Astrocyte of the spinal cord (primary cell): Measurements from ENCODE around the gene ZNF414.
"Not testable (repeated sequence)": the region's sequence is repeated elsewhere in the genome, so short reads cannot be mapped to it uniquely, and the experiment has no call there.

Source experiments
- DNase-seq: peaks from one replicate; pipeline ENCODE4 v3.0.0; 2011; ENCODE audit warnings: low read depth, low spot score
- H3K4me3 ChIP-seq: 2 replicates; pipeline ENCODE4 v1.5.1; 2011; ENCODE audit warnings: low read depth, mild to moderate bottlenecking, low read length, moderate library complexity
- CTCF ChIP-seq: IDR thresholded peaks from 2 replicates; pipeline ENCODE4 v1.5.1; 2012; ENCODE audit warnings: low read depth, mild to moderate bottlenecking, low read length, inconsistent platforms
- in situ Hi-C: cut with HindIII; loops from 2 replicates; pipeline ENCODE4 v1.10.0; 2017; ENCODE audit warnings: low sequenced_read_pairs

The ZNF414 gene

GRCh38 chr19:8519388-8519787, 5.4 kb upstream of the ZNF414 start:
- in situ Hi-C loops, result no loop called here
- no peak for DNase-seq
- no peak overlapping the region for H3K4me3 ChIP-seq
- no peak for TF ChIP-seq CTCF

GRCh38 chr19:8518536-8518935, 4.6 kb upstream of the ZNF414 start:
- no peak for TF ChIP-seq CTCF
- H3K4me3 ChIP-seq, result no peak overlapping the region
- DNase-seq, result no peak
- in situ Hi-C loops, result no loop called here

GRCh38 chr19:8517551-8518442, 3.8 kb upstream of the ZNF414 start:
- no peak overlapping the region for H3K4me3 ChIP-seq
- DNase-seq, result no peak
- in situ Hi-C loops, result no loop called here
- TF ChIP-seq CTCF, result no peak

- no peak for TF ChIP-seq CTCF
- in situ Hi-C loops, result no loop called here
- no peak overlapping the region for H3K4me3 ChIP-seq
- no peak for DNase-seq
These were observed 1.4 kb upstream of the ZNF414 start for GRCh38 chr19:8515317-8515716.

- in situ Hi-C loops, DNase-seq: not testable (repeated sequence)
- H3K4me3 ChIP-seq, result peak overlapping the region; percentile 53
These were observed 590 bp upstream of the ZNF414 start for GRCh38 chr19:8514505-8515009.

- TF ChIP-seq CTCF, result no peak
- DNase-seq, result no peak
- in situ Hi-C loops, result no loop called here
- peak overlapping the region; percentile 53 for H3K4me3 ChIP-seq
These were observed 806 bp downstream of the ZNF414 start for GRCh38 chr19:8513036-8513686.
